ENCODE measurements around the gene UBE2N. TPM values are rescaled to one million over a fixed set of nuclear protein-coding genes. Genes with fewer than 3 reads are reported as not detected.

The UBE2N gene
- total RNA-seq, 1 experiment from 2014 or later, result 159 TPM

GRCh38 chr12:93368766-93369165, 73.0 kb downstream of the UBE2N start:
- Mint-ChIP-seq H3K9me3 (ENCODE audit: low read depth, unreplicated experiment) (no peaks in the 10 kb centered on the region), H3K4me3 (ENCODE audit: low read depth, unreplicated experiment) (no peak overlapping the region), H3K4me1 (ENCODE audit: low read depth, unreplicated experiment) (peaks cover 3% of the 10 kb centered on the region), H3K36me3 (ENCODE audit: insufficient read depth, unreplicated experiment) (no peaks in the 10 kb centered on the region), H3K27ac (ENCODE audit: unreplicated experiment) (no peak overlapping the region), H3K27me3 (ENCODE audit: unreplicated experiment) (no peaks in the 10 kb centered on the region)
- CTCF ChIA-PET, result no interaction called here
- intact Hi-C loops (cut with micrococcal nuclease; ENCODE audit: unreplicated experiment), result no loop called here
- no peak for TF ChIP-seq CTCF (IDR thresholded peaks at IDR 0.05; ENCODE audit: unreplicated experiment)
- no TSS peak for BruUV-seq (replicated peaks)
- no peak for DNase-seq

- BruUV-seq (replicated peaks), result no TSS peak
- Mint-ChIP-seq H3K27me3 (ENCODE audit: unreplicated experiment) (no peaks in the 10 kb centered on the region), H3K4me1 (ENCODE audit: low read depth, unreplicated experiment) (no peaks in the 10 kb centered on the region), H3K27ac (ENCODE audit: unreplicated experiment) (no peak overlapping the region), H3K36me3 (ENCODE audit: insufficient read depth, unreplicated experiment) (no peaks in the 10 kb centered on the region), H3K4me3 (ENCODE audit: low read depth, unreplicated experiment) (no peak overlapping the region), H3K9me3 (ENCODE audit: low read depth, unreplicated experiment) (no peaks in the 10 kb centered on the region)
- DNase-seq, result no peak
- CTCF ChIA-PET, result no interaction called here
- intact Hi-C loops (cut with micrococcal nuclease; ENCODE audit: unreplicated experiment), result no loop called here
- TF ChIP-seq CTCF (IDR thresholded peaks at IDR 0.05; ENCODE audit: unreplicated experiment), result no peak
Measured at GRCh38 chr12:93366422-93366821, 75.3 kb downstream of the UBE2N start.

- Mint-ChIP-seq H3K9me3 (ENCODE audit: low read depth, unreplicated experiment) (no peaks in the 10 kb centered on the region), H3K4me1 (ENCODE audit: low read depth, unreplicated experiment) (no peaks in the 10 kb centered on the region), H3K4me3 (ENCODE audit: low read depth, unreplicated experiment) (no peak overlapping the region), H3K27me3 (ENCODE audit: unreplicated experiment) (no peaks in the 10 kb centered on the region), H3K36me3 (ENCODE audit: insufficient read depth, unreplicated experiment) (no peaks in the 10 kb centered on the region), H3K27ac (ENCODE audit: unreplicated experiment) (no peak overlapping the region)
- CTCF ChIA-PET, result no interaction called here
- DNase-seq, result no peak
- intact Hi-C loops (cut with micrococcal nuclease; ENCODE audit: unreplicated experiment), result no loop called here
- TF ChIP-seq CTCF (IDR thresholded peaks at IDR 0.05; ENCODE audit: unreplicated experiment), result no peak
- BruUV-seq (replicated peaks), result no TSS peak
Measured at GRCh38 chr12:93365616-93366405, 75.9 kb downstream of the UBE2N start.

- H3K4me1 Mint-ChIP-seq (ENCODE audit: low read depth, unreplicated experiment), result no peaks in the 10 kb centered on the region
- H3K9me3 Mint-ChIP-seq (ENCODE audit: low read depth, unreplicated experiment), result no peaks in the 10 kb centered on the region
- no peak for DNase-seq
- no peaks in the 10 kb centered on the region for H3K36me3 Mint-ChIP-seq (ENCODE audit: insufficient read depth, unreplicated experiment)
- no peak for TF ChIP-seq CTCF (IDR thresholded peaks at IDR 0.05; ENCODE audit: unreplicated experiment)
- H3K27me3 Mint-ChIP-seq (ENCODE audit: unreplicated experiment), result no peaks in the 10 kb centered on the region
- CTCF ChIA-PET, result interaction anchor here (0.7 kb wide), 2 partner anchors 195 to 1612 kb away, joined by 5 read pairs; no protein-coding TSS in a partner anchor
- intact Hi-C loops (cut with micrococcal nuclease; ENCODE audit: unreplicated experiment), result no loop called here
- no TSS peak for BruUV-seq (replicated peaks)
- no peak overlapping the region for H3K4me3 Mint-ChIP-seq (ENCODE audit: low read depth, unreplicated experiment)
- H3K27ac Mint-ChIP-seq (ENCODE audit: unreplicated experiment), result no peak overlapping the region
Measured at GRCh38 chr12:93363841-93364297, 77.9 kb downstream of the UBE2N start.
